Measurements from ENCODE around the gene CALML3.

GRCh38 chr10:5533098-5533731 is 8.5 kb downstream of the CALML3 start:
- TF ChIP-seq CTCF (IDR thresholded peaks at IDR 0.05; ENCODE audit: insufficient read depth, low read depth, low read length) = no peak
- no peak for TF ChIP-seq EZH2 (IDR thresholded peaks at IDR 0.05; ENCODE audit: insufficient read depth, low read length)
